GM23338 (cell line): ENCODE data around the gene IZUMO1. TPM values are rescaled to one million over a fixed set of nuclear protein-coding genes. Genes with fewer than 3 reads are reported as not detected.

Experiments
- ATAC-seq: fragments of 200-7000 bp; cut with Tn5 transposase; 3 replicates; pipeline ENCODE4 v1.9.1; 2020
- DNase-seq: peaks from one replicate; pipeline ENCODE4 v3.0.0-alpha.2; 2015; ENCODE audit warnings: low spot score
- H2AFZ ChIP-seq: fragments of 200-600 bp; sonication (generic); 2 replicates; pipeline ENCODE4 v1.8.0; 2016; ENCODE audit warnings: antibody characterized with exemption, mild to moderate bottlenecking, moderate library complexity
- H3F3A ChIP-seq: fragments of 200-600 bp; sonication (generic); replicated peaks from 2 replicates; pipeline ENCODE4 v1.8.0; 2017; ENCODE audit warnings: antibody characterized with exemption, mixed run types, low read depth
- H3K27ac ChIP-seq: fragments of 200-600 bp; sonication (generic); 2 replicates; pipeline ENCODE4 v1.6.1; 2016; ENCODE audit warnings: low read depth
- H3K27me3 ChIP-seq: fragments of 200-600 bp; sonication (generic); 2 replicates; pipeline ENCODE4 v1.8.0; 2016; ENCODE audit warnings: mild to moderate bottlenecking, mixed run types, moderate library complexity; ENCODE audit not compliant: insufficient read depth
- H3K36me3 ChIP-seq: fragments of 200-600 bp; sonication (generic); 2 replicates; pipeline ENCODE4 v1.8.0; 2016; ENCODE audit warnings: mild to moderate bottlenecking; ENCODE audit not compliant: insufficient read depth
- H3K4me1 ChIP-seq: fragments of 200-600 bp; sonication (generic); 2 replicates; pipeline ENCODE4 v1.8.0; 2016; ENCODE audit warnings: mild to moderate bottlenecking, moderate library complexity; ENCODE audit not compliant: insufficient read depth
- H3K4me2 ChIP-seq: fragments of 200-600 bp; sonication (generic); 2 replicates; pipeline ENCODE4 v1.7.1; 2017; ENCODE audit warnings: mixed run types
- H3K4me3 ChIP-seq: fragments of 200-600 bp; sonication (generic); 2 replicates; pipeline ENCODE4 v1.6.1; 2016; ENCODE audit warnings: mixed run types
- H3K79me2 ChIP-seq: fragments of 200-600 bp; sonication (generic); replicated peaks from 2 replicates; pipeline ENCODE4 v1.8.0; 2017; ENCODE audit warnings: mild to moderate bottlenecking; ENCODE audit not compliant: insufficient read depth
- H3K9me2 ChIP-seq: fragments of 200-600 bp; sonication (generic); 2 replicates; pipeline ENCODE4 v1.8.0; 2017; ENCODE audit not compliant: insufficient read depth
- H4K20me1 ChIP-seq: fragments of 200-600 bp; sonication (generic); replicated peaks from 2 replicates; pipeline ENCODE4 v1.8.0; 2017; ENCODE audit warnings: mild to moderate bottlenecking; ENCODE audit not compliant: insufficient read depth
- H3K27ac Mint-ChIP-seq: 2 replicates; pipeline ENCODE4 v1.8.0; 2020; ENCODE audit warnings: inconsistent platforms, mild to moderate bottlenecking, moderate library complexity, mixed read lengths
- H3K27me3 Mint-ChIP-seq: 3 replicates; pipeline ENCODE4 v1.8.0; 2022; ENCODE audit warnings: low read depth, mild to moderate bottlenecking, moderate library complexity, mixed read lengths, inconsistent platforms; ENCODE audit not compliant: insufficient read depth, poor library complexity
- H3K36me3 Mint-ChIP-seq: 3 replicates; pipeline ENCODE4 v1.8.0; 2021; ENCODE audit warnings: low read depth, mild to moderate bottlenecking, inconsistent platforms, moderate library complexity, mixed read lengths
- H3K4me1 Mint-ChIP-seq: 3 replicates; pipeline ENCODE4 v1.8.0; 2020; ENCODE audit warnings: mild to moderate bottlenecking, inconsistent platforms, mixed read lengths
- H3K4me3 Mint-ChIP-seq: 3 replicates; pipeline ENCODE4 v1.8.0; 2021; ENCODE audit warnings: moderate library complexity, mild to moderate bottlenecking, inconsistent platforms, mixed read lengths
- H3K9me3 Mint-ChIP-seq: 3 replicates; pipeline ENCODE4 v1.8.0; 2020; ENCODE audit warnings: moderate library complexity, mild to moderate bottlenecking, inconsistent platforms, mixed read lengths
- CREB1 ChIP-seq: fragments of 250-450 bp; sonication (Bioruptor Pico); IDR thresholded peaks from 2 replicates; pipeline ENCODE4 v1.5.0; 2020; ENCODE audit warnings: low read depth, mild to moderate bottlenecking, moderate library complexity
- CTCF ChIP-seq, 2 experiments: fragments of 200-600 bp in 1 of 2; sonication (generic) in 1 of 2; conservative IDR thresholded peaks; 2 replicates each; pipeline versions ENCODE4 v1.5.1 to v1.6.1; 2016 to 2017; ENCODE audit warnings: antibody characterized with exemption in 2 of 2, low read depth in 2 of 2, mild to moderate bottlenecking in 2 of 2, moderate library complexity in 1 of 2
- EZH2 ChIP-seq: fragments of 200-600 bp; sonication (generic); IDR thresholded peaks from one replicate; pipeline ENCODE4 v1.8.0; 2017; ENCODE audit warnings: antibody characterized with exemption, mild to moderate bottlenecking, low read depth; ENCODE audit not compliant: unreplicated experiment
- EZH2phosphoT487 ChIP-seq: fragments of 200-600 bp; sonication (generic); IDR thresholded peaks from one replicate; pipeline ENCODE4 v1.8.1; 2018; ENCODE audit warnings: antibody characterized with exemption; ENCODE audit not compliant: unreplicated experiment
- JUNB ChIP-seq: IDR thresholded peaks from one replicate; pipeline ENCODE4 v1.6.1; 2016; ENCODE audit warnings: antibody characterized with exemption; ENCODE audit not compliant: unreplicated experiment
- NANOG ChIP-seq: IDR thresholded peaks from 2 replicates; pipeline ENCODE4 v1.6.1; 2016; ENCODE audit warnings: antibody characterized with exemption, borderline replicate concordance
- POLR2AphosphoS5 ChIP-seq: IDR thresholded peaks from 2 replicates; pipeline ENCODE4 v1.6.1; 2016; ENCODE audit warnings: antibody characterized with exemption, low read depth
- REST ChIP-seq: IDR thresholded peaks from one replicate; pipeline ENCODE4 v1.6.1; 2018; ENCODE audit warnings: antibody characterized with exemption; ENCODE audit not compliant: unreplicated experiment
- STAT1 ChIP-seq: IDR thresholded peaks from one replicate; pipeline ENCODE4 v1.6.1; 2016; ENCODE audit warnings: antibody characterized with exemption; ENCODE audit not compliant: unreplicated experiment
- ZNF114 ChIP-seq: fragments of 250-450 bp; sonication (Bioruptor Pico); IDR thresholded peaks from 2 replicates; pipeline ENCODE4 v1.5.0; 2020; ENCODE audit warnings: mild to moderate bottlenecking, moderate library complexity
- ZNF331 ChIP-seq: fragments of 250-450 bp; sonication (Bioruptor Pico); IDR thresholded peaks from 2 replicates; pipeline ENCODE4 v1.5.0; 2020; ENCODE audit warnings: low read depth, mild to moderate bottlenecking, moderate library complexity
- polyA plus RNA-seq: library from polyadenylated mRNA; unstranded; fragments of >200 nt; fragmentation: Nextera tagmentation; extraction: Ambion mirVana; gene quantifications from 2 replicates; pipeline ENCODE4 v1.2.1, GENCODE V29; 2016
- total RNA-seq: library from RNA; depleted of rRNA; stranded (reverse); fragments of >200 nt; shearing (Covaris generic); gene quantifications from 2 replicates; pipeline ENCODE4 v1.2.3, GENCODE V29; 2014
- TF ChIP-seq, protein P1 (sequence below): IDR thresholded peaks from 2 replicates; pipeline ENCODE4 v1.6.1; 2016; ENCODE audit warnings: antibody characterized with exemption
- TF ChIP-seq, protein P2 (sequence below): fragments of 250-450 bp; sonication (Bioruptor Pico); IDR thresholded peaks from 2 replicates; pipeline ENCODE4 v1.5.0; 2020; ENCODE audit warnings: mild to moderate bottlenecking, moderate library complexity

IZUMO1 gene
- total and polyA plus RNA-seq, 2 experiments from 2014 or later, result 1.2 to 3.5 TPM

- Histone ChIP-seq H2AFZ (no peak overlapping the region), H3K27ac (no peak overlapping the region), H3K4me1 (peaks cover 37% of the 10 kb centered on the region), H3K27me3 (no peaks in the 10 kb centered on the region), H3K4me3 (no peak overlapping the region), H3K36me3 (no peaks in the 10 kb centered on the region), H4K20me1 (no peaks in the 10 kb centered on the region), H3F3A (0 out of 2 replicates have a peak, but pooled peaks cover 4% of the 10 kb centered on the region), H3K9me2 (no peaks in the 10 kb centered on the region), H3K4me2 (no peak overlapping the region), H3K79me2 (no peaks in the 10 kb centered on the region)
- Mint-ChIP-seq H3K4me3 (no peak overlapping the region), H3K27ac (no peak overlapping the region), H3K4me1 (peaks cover 38% of the 10 kb centered on the region), H3K27me3 (peaks cover 36% of the 10 kb centered on the region), H3K9me3 (no peaks in the 10 kb centered on the region; the same call in 1 of the 3 replicates), H3K36me3 (peaks cover 4% of the 10 kb centered on the region; the same call in 2 of the 3 replicates)
- DNase-seq (no peak), ATAC-seq (no peak)
- TF ChIP-seq ZNF114 (CRISPR knock-in tag) (no peak), ZNF331 (CRISPR knock-in tag) (no peak), POLR2AphosphoS5 (no peak), CREB1 (CRISPR knock-in tag) (no peak), CTCF (conservative IDR thresholded peaks at IDR 0.05; ENCODE audit: low read depth in 2 of 2) (no peak), EZH2phosphoT487 (no peak), NANOG (no peak), EZH2 (no peak), JUNB (no peak), REST (no peak), STAT1 (no peak)
- TF ChIP-seq, protein P1, sequence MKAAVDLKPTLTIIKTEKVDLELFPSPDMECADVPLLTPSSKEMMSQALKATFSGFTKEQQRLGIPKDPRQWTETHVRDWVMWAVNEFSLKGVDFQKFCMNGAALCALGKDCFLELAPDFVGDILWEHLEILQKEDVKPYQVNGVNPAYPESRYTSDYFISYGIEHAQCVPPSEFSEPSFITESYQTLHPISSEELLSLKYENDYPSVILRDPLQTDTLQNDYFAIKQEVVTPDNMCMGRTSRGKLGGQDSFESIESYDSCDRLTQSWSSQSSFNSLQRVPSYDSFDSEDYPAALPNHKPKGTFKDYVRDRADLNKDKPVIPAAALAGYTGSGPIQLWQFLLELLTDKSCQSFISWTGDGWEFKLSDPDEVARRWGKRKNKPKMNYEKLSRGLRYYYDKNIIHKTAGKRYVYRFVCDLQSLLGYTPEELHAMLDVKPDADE, result no peak
- TF ChIP-seq, protein P2, sequence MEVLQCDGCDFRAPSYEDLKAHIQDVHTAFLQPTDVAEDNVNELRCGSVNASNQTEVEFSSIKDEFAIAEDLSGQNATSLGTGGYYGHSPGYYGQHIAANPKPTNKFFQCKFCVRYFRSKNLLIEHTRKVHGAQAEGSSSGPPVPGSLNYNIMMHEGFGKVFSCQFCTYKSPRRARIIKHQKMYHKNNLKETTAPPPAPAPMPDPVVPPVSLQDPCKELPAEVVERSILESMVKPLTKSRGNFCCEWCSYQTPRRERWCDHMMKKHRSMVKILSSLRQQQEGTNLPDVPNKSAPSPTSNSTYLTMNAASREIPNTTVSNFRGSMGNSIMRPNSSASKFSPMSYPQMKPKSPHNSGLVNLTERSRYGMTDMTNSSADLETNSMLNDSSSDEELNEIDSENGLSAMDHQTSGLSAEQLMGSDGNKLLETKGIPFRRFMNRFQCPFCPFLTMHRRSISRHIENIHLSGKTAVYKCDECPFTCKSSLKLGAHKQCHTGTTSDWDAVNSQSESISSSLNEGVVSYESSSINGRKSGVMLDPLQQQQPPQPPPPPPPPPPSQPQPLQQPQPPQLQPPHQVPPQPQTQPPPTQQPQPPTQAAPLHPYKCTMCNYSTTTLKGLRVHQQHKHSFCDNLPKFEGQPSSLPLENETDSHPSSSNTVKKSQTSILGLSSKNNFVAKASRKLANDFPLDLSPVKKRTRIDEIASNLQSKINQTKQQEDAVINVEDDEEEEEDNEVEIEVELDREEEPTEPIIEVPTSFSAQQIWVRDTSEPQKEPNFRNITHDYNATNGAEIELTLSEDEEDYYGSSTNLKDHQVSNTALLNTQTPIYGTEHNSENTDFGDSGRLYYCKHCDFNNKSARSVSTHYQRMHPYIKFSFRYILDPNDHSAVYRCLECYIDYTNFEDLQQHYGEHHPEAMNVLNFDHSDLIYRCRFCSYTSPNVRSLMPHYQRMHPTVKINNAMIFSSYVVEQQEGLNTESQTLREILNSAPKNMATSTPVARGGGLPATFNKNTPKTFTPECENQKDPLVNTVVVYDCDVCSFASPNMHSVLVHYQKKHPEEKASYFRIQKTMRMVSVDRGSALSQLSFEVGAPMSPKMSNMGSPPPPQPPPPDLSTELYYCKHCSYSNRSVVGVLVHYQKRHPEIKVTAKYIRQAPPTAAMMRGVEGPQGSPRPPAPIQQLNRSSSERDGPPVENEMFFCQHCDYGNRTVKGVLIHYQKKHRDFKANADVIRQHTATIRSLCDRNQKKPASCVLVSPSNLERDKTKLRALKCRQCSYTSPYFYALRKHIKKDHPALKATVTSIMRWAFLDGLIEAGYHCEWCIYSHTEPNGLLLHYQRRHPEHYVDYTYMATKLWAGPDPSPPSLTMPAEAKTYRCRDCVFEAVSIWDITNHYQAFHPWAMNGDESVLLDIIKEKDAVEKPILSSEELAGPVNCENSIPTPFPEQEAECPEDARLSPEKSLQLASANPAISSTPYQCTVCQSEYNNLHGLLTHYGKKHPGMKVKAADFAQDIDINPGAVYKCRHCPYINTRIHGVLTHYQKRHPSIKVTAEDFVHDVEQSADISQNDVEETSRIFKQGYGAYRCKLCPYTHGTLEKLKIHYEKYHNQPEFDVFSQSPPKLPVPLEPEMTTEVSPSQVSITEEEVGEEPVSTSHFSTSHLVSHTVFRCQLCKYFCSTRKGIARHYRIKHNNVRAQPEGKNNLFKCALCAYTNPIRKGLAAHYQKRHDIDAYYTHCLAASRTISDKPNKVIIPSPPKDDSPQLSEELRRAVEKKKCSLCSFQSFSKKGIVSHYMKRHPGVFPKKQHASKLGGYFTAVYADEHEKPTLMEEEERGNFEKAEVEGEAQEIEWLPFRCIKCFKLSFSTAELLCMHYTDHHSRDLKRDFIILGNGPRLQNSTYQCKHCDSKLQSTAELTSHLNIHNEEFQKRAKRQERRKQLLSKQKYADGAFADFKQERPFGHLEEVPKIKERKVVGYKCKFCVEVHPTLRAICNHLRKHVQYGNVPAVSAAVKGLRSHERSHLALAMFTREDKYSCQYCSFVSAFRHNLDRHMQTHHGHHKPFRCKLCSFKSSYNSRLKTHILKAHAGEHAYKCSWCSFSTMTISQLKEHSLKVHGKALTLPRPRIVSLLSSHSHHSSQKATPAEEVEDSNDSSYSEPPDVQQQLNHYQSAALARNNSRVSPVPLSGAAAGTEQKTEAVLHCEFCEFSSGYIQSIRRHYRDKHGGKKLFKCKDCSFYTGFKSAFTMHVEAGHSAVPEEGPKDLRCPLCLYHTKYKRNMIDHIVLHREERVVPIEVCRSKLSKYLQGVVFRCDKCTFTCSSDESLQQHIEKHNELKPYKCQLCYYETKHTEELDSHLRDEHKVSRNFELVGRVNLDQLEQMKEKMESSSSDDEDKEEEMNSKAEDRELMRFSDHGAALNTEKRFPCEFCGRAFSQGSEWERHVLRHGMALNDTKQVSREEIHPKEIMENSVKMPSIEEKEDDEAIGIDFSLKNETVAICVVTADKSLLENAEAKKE (CRISPR knock-in tag), result no peak
These were observed 11.0 kb upstream of the IZUMO1 start for GRCh38 chr19:48757741-48758144.
